Epithelial cell of esophagus (primary cell): Measurements from ENCODE around the gene CNNM4.

Experiments used
- DNase-seq: peaks from one replicate; pipeline ENCODE4 v3.0.0; 2010; ENCODE audit warnings: low read depth
- H3K4me3 ChIP-seq: 2 replicates; pipeline ENCODE4 v1.5.1; 2011; ENCODE audit warnings: mild to moderate bottlenecking, low read length, control low read depth
- CTCF ChIP-seq: IDR thresholded peaks from 2 replicates; pipeline ENCODE4 v1.5.1; 2011; ENCODE audit warnings: low read depth, mild to moderate bottlenecking, low read length, control low read depth, inconsistent platforms; ENCODE audit not compliant: insufficient read depth; ENCODE audit errors: missing control alignments

CNNM4 gene

GRCh38 chr2:96760036-96760985, at the start of gene CNNM4:
TSS of gene CNNM4 (plus strand) at chr2:96760902. CDS start at chr2:96761000, 98 bp downstream.
- peak; percentile 6 for TF ChIP-seq CTCF
- peak; percentile 95 for DNase-seq
- peak within 1 kb of the TSS; percentile 74 for H3K4me3 ChIP-seq

- no peak overlapping the region for H3K4me3 ChIP-seq
- DNase-seq: no peak
- TF ChIP-seq CTCF: no peak
Measured at GRCh38 chr2:96710985-96711384, 49.7 kb upstream of the CNNM4 start.

- TF ChIP-seq CTCF: no peak
- peak; percentile 27 for DNase-seq
- no peak overlapping the region for H3K4me3 ChIP-seq
Measured at GRCh38 chr2:96715658-96716057, 45.0 kb upstream of the CNNM4 start.

GRCh38 chr2:96716388-96716787, 44.3 kb upstream of the CNNM4 start:
- DNase-seq: no peak
- no peak overlapping the region for H3K4me3 ChIP-seq

GRCh38 chr2:96726131-96726530, 34.6 kb upstream of the CNNM4 start:
- TF ChIP-seq CTCF: no peak
- no peak overlapping the region for H3K4me3 ChIP-seq
- DNase-seq: no peak

More at GRCh38 chr2:96716388-96716787, 44.3 kb upstream of the CNNM4 start:
- TF ChIP-seq CTCF: no peak

- no peak for TF ChIP-seq CTCF
- no peak for DNase-seq
- no peak overlapping the region for H3K4me3 ChIP-seq
Measured at GRCh38 chr2:96727431-96727830, 33.3 kb upstream of the CNNM4 start.

- TF ChIP-seq CTCF: no peak
- no peak for DNase-seq
Measured at GRCh38 chr2:96729748-96730147, 31.0 kb upstream of the CNNM4 start.

More at GRCh38 chr2:96729748-96730147, 31.0 kb upstream of the CNNM4 start:
- no peak overlapping the region for H3K4me3 ChIP-seq
